Measurements from ENCODE around the gene CLTA. TPM values are rescaled to one million over a fixed set of nuclear protein-coding genes. Genes with fewer than 3 reads are reported as not detected.
A peak's percentile ranks its signal among the peaks of the same experiment; 100 is the strongest.

CLTA gene
- total RNA-seq, 1 donor from 2014 or later, result 173 TPM

DNA sequence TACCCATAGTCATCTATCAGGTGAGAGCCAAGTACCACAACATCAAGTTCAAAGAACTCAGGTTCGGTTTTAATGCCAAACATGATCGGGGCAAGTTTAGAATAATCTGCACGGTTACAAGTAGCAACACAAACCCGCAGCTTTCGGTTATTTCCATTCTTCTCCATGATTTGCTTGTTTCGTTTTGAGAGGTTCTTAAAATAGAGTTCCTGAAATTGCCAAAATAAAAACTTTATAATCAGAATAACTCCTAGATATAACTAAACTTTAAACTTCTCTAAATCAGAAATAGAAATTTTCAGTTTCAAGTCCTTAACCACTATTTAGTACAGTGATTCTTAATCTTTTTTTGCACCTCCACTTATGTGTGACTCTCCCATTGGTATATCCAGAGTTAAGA, 58.5 kb downstream of the CLTA start:
- Mint-ChIP-seq H3K9me3 (no peaks in the 10 kb centered on the region), H3K27me3 (ENCODE audit: low read depth) (no peaks in the 10 kb centered on the region), H3K36me3 (peaks cover 6% of the 10 kb centered on the region), H3K27ac (no peak overlapping the region), H3K4me3 (no peak overlapping the region), H3K4me1 (no peaks in the 10 kb centered on the region)
- DNase-seq (ENCODE audit: low spot score in 2 of 2, unreplicated experiment in 2 of 2), result no peak
- TF ChIP-seq, protein P1, sequence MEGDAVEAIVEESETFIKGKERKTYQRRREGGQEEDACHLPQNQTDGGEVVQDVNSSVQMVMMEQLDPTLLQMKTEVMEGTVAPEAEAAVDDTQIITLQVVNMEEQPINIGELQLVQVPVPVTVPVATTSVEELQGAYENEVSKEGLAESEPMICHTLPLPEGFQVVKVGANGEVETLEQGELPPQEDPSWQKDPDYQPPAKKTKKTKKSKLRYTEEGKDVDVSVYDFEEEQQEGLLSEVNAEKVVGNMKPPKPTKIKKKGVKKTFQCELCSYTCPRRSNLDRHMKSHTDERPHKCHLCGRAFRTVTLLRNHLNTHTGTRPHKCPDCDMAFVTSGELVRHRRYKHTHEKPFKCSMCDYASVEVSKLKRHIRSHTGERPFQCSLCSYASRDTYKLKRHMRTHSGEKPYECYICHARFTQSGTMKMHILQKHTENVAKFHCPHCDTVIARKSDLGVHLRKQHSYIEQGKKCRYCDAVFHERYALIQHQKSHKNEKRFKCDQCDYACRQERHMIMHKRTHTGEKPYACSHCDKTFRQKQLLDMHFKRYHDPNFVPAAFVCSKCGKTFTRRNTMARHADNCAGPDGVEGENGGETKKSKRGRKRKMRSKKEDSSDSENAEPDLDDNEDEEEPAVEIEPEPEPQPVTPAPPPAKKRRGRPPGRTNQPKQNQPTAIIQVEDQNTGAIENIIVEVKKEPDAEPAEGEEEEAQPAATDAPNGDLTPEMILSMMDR (IDR thresholded peaks at IDR 0.05; ENCODE audit: unreplicated experiment), result no peak

DNA sequence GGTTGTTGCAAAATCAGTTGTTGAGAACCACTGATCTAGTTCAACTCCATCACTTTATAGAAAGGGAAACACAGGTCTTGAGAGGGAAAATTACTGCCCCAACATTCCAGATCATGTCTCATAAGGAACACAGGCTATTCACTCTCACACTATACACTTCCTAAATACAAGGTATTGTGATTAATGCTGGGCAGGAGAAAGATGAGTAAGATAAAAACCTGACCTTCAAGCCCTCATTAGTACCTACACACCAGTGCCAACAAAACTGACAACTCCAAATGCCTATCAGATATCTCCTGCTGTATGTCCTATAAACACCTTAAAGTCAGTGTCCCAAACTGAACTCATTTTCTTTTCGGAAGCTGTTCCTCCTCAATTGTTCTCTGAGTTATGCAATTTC, 59.4 kb downstream of the CLTA start:
- Mint-ChIP-seq H3K36me3 (peaks cover 6% of the 10 kb centered on the region), H3K9me3 (no peaks in the 10 kb centered on the region), H3K4me3 (no peak overlapping the region), H3K27ac (peak overlapping the region; percentile 5), H3K4me1 (no peaks in the 10 kb centered on the region), H3K27me3 (ENCODE audit: low read depth) (no peaks in the 10 kb centered on the region)
- no peak for DNase-seq (ENCODE audit: low spot score in 2 of 2, unreplicated experiment in 2 of 2)
- TF ChIP-seq, protein P1 (IDR thresholded peaks at IDR 0.05; ENCODE audit: unreplicated experiment), result no peak

- H3K36me3 Mint-ChIP-seq, result peaks cover 3% of the 10 kb centered on the region
- no peaks in the 10 kb centered on the region for H3K27me3 Mint-ChIP-seq (ENCODE audit: low read depth)
- H3K27ac Mint-ChIP-seq, result no peak overlapping the region
Observed at GRCh38 chr9:36251428-36251827, 60.7 kb downstream of the CLTA start.

GRCh38 chr9:36258208-36258995, 67.7 kb downstream of the CLTA start, which contains the start of gene GNE:
TSS of gene GNE (minus strand) at chr9:36258448. CDS start at chr9:36249355, 9,093 bp downstream.
- peak; percentile 96 to 97 for DNase-seq (ENCODE audit: low spot score in 2 of 2, unreplicated experiment in 2 of 2)
- Mint-ChIP-seq H3K4me1 (peaks cover 6% of the 10 kb centered on the region), H3K27me3 (ENCODE audit: low read depth) (no peaks in the 10 kb centered on the region), H3K9me3 (no peaks in the 10 kb centered on the region), H3K27ac (peak within 1 kb of the TSS; percentile 98), H3K4me3 (peak within 1 kb of the TSS; percentile 96), H3K36me3 (no peaks in the 10 kb centered on the region)
- TF ChIP-seq, protein P1 (IDR thresholded peaks at IDR 0.05; ENCODE audit: unreplicated experiment), result no peak

More at GRCh38 chr9:36251428-36251827, 60.7 kb downstream of the CLTA start:
- H3K4me1 Mint-ChIP-seq, result no peaks in the 10 kb centered on the region
- TF ChIP-seq, protein P1 (IDR thresholded peaks at IDR 0.05; ENCODE audit: unreplicated experiment), result no peak
- no peaks in the 10 kb centered on the region for H3K9me3 Mint-ChIP-seq
- H3K4me3 Mint-ChIP-seq, result no peak overlapping the region
- DNase-seq (ENCODE audit: low spot score in 2 of 2, unreplicated experiment in 2 of 2), result no peak

GRCh38 chr9:36258996-36259533, 68.3 kb downstream of the CLTA start:
- H3K4me3 Mint-ChIP-seq, result peak overlapping the region; percentile 96
- DNase-seq (ENCODE audit: low spot score in 2 of 2, unreplicated experiment in 2 of 2), result no peak
- TF ChIP-seq, protein P1 (IDR thresholded peaks at IDR 0.05; ENCODE audit: unreplicated experiment), result no peak
- peaks cover 6% of the 10 kb centered on the region for H3K4me1 Mint-ChIP-seq
- peak overlapping the region; percentile 98 for H3K27ac Mint-ChIP-seq
- H3K36me3 Mint-ChIP-seq, result no peaks in the 10 kb centered on the region
- H3K27me3 Mint-ChIP-seq (ENCODE audit: low read depth), result no peaks in the 10 kb centered on the region
- no peaks in the 10 kb centered on the region for H3K9me3 Mint-ChIP-seq

Other genes with a start within 250 kb of the CLTA start
- gene OR2S2, start 232.8 kb upstream of the CLTA start, total RNA-seq, result not detected in 3 replicates
- gene RECK, start 154.0 kb upstream of the CLTA start, total RNA-seq, result 14.3 to 15.1 TPM (median 14.8 TPM) in 3 replicates
- 31.3 to 34.1 TPM (median 33.3 TPM) in 3 replicates for gene GLIPR2, start 54.2 kb upstream of the CLTA start, total RNA-seq
- gene CCIN, start 21.5 kb upstream of the CLTA start, total RNA-seq, result 0.33 to 0.52 TPM (median 0.40 TPM) in 3 replicates
- 12.1 to 13.4 TPM (median 12.4 TPM) in 3 replicates for gene GNE, start 67.5 kb downstream of the CLTA start, total RNA-seq
- 42.3 to 43.7 TPM (median 43.3 TPM) in 3 replicates for gene RNF38, start 209.3 kb downstream of the CLTA start, total RNA-seq